GM19351 (cell line): ENCODE data around the gene FRMPD2.
"Not testable (repeated sequence)": the region's sequence is repeated elsewhere in the genome, so short reads cannot be mapped to it uniquely, and the experiment has no call there.

Experiments used
- ATAC-seq: cut with Tn5 transposase; IDR thresholded peaks from one replicate; pipeline ENCODE4 v1.9.1; 2021; ENCODE audit warnings: mild to moderate bottlenecking, moderate library complexity; ENCODE audit not compliant: unreplicated experiment

FRMPD2 gene

GRCh38 chr10:48140949-48141348 is 133.5 kb downstream of the FRMPD2 start:
- ATAC-seq: not testable (repeated sequence)

- ATAC-seq: not testable (repeated sequence)
These were observed 134.3 kb downstream of the FRMPD2 start for GRCh38 chr10:48139953-48140850.

DNA sequence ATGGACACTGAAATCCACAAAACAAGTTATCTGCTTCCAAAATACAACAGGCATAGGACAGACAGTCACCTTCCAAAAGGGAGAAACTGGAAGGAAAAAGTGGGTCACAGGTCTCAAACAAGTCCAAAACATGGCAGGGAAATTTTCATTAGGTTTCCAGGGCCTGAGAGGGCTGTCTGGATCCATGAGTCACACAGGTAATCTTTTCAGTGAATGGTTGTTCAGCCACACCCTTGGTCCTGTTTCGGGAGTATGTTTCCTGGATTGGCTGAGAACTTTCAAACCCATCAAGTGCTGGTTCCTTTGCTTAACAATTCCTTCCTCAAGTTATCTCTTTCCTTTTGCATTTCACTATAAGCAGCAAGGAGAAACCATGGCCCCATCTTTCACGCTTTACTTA is 145.5 kb downstream of the FRMPD2 start:
- ATAC-seq: not testable (repeated sequence)

- ATAC-seq: not testable (repeated sequence)
These were observed 148.2 kb downstream of the FRMPD2 start for GRCh38 chr10:48126251-48126650.

GRCh38 chr10:48125631-48126030 is 148.9 kb downstream of the FRMPD2 start:
- not testable (repeated sequence) for ATAC-seq

DNA sequence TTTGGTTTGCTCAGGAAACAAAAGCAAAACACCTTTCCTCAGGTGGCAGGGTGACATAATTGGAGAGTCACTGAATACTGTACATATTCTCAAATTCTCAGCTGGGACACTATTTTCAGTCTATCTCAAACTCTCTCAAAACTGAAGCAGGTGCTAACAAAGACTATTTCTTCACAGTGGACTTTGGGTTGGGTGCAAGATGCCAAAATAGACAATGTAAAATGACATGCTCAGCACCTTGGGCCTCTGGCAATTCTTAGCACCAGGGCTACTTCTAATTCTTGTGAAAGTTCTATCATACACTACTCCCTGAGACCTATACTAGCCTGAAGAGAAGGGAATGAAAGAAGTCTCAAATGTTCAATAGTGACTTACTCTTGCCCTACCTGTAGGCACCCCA is 151.9 kb downstream of the FRMPD2 start:
- not testable (repeated sequence) for ATAC-seq

GRCh38 chr10:48110277-48110676 is 164.2 kb downstream of the FRMPD2 start:
- not testable (repeated sequence) for ATAC-seq
